ACC112 (cell line): ENCODE measurements around the gene RBM10.
A peak's percentile ranks its signal among the peaks of the same experiment; 100 is the strongest.

ENCODE experiments used
- H2AFZ ChIP-seq: fragments of 200-600 bp; sonication (generic); one replicate; pipeline ENCODE4 v1.6.0; 2017; ENCODE audit warnings: antibody characterized with exemption, low read length; ENCODE audit not compliant: unreplicated experiment
- H3K27ac ChIP-seq: fragments of 200-600 bp; sonication (generic); 2 replicates; pipeline ENCODE4 v1.5.1; 2014; ENCODE audit warnings: low read depth, mild to moderate bottlenecking, antibody characterized with exemption, low read length, moderate library complexity
- H3K27me3 ChIP-seq: fragments of 200-600 bp; sonication (generic); 2 replicates; pipeline ENCODE4 v1.6.1; 2014; ENCODE audit warnings: mild to moderate bottlenecking, antibody characterized with exemption, low read length, moderate library complexity, mixed read lengths; ENCODE audit not compliant: insufficient read depth
- H3K36me3 ChIP-seq: fragments of 200-600 bp; sonication (generic); 2 replicates; pipeline ENCODE4 v1.6.1; 2016; ENCODE audit warnings: mild to moderate bottlenecking, antibody characterized with exemption, low read length, moderate library complexity, mixed read lengths; ENCODE audit not compliant: insufficient read depth
- H3K4me1 ChIP-seq: fragments of 200-600 bp; sonication (generic); one replicate; pipeline ENCODE4 v1.6.1; 2016; ENCODE audit warnings: low read length, mixed read lengths; ENCODE audit not compliant: insufficient read depth, unreplicated experiment, control insufficient read depth
- H3K4me3 ChIP-seq: fragments of 200-600 bp; sonication (generic); 2 replicates; pipeline ENCODE4 v1.5.1; 2014; ENCODE audit warnings: mild to moderate bottlenecking, low read depth, low read length
- H3K79me2 ChIP-seq: fragments of 200-600 bp; sonication (generic); one replicate; pipeline ENCODE4 v1.6.0; 2016; ENCODE audit warnings: low read length; ENCODE audit not compliant: control insufficient read depth, unreplicated experiment, insufficient read depth

RBM10 gene

DNA sequence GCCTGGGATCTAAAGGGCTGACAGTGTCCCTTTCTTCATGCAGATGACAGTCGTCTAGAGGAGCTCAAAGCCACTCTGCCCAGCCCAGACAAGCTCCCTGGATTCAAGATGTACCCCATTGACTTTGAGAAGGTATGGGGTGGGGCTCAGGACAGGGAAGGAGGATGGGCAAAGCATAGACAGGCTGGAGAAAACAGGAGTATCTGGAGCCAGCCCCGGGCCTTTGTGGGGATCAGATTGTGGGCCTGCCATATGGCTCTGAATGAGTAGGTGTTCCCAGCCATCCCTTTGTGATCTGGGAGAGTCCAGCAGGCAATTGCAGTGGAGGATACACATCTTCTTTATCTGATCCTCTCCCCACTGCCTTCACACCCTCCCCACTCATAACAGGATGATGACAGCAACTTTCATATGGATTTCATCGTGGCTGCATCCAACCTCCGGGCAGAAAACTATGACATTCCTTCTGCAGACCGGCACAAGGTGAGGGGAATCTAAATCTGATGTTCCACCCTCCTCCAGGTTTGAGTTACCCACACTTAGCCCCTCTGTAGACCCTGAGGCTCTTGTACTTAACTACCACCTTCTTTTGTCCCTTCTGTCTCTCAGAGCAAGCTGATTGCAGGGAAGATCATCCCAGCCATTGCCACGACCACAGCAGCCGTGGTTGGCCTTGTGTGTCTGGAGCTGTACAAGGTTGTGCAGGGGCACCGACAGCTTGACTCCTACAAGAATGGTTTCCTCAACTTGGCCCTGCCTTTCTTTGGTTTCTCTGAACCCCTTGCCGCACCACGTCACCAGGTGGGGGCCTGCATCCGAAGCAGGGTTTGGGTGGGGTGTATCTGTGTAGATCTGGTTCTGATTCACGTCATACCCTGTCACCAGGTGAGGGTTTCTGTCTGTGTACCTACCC, 67.6 kb downstream of the RBM10 start:
- Histone ChIP-seq H3K27ac (no peak overlapping the region), H3K4me3 (no peak overlapping the region), H3K79me2 (peaks cover 2% of the 10 kb centered on the region), H3K36me3 (0 out of 2 replicates have a peak, but pooled peaks cover 9% of the 10 kb centered on the region), H3K27me3 (no peaks in the 10 kb centered on the region), H2AFZ (no peak overlapping the region), H3K4me1 (peaks cover 19% of the 10 kb centered on the region)

DNA sequence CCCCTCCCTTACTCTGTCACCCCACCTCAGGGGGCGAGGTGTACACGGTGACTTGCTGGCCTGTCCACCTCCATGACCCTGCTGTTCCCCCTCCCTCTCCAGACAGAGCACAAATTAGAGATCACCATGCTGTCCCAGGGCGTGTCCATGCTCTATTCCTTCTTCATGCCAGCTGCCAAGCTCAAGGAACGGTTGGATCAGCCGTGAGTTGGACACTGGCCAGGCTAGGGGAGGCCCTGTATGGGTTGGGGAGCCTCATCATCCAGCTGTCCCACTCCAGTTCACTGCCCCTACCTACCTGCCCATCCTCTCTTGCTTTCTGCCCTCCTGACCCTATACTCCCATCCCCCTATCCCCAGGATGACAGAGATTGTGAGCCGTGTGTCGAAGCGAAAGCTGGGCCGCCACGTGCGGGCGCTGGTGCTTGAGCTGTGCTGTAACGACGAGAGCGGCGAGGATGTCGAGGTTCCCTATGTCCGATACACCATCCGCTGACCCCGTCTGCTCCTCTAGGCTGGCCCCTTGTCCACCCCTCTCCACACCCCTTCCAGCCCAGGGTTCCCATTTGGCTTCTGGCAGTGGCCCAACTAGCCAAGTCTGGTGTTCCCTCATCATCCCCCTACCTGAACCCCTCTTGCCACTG, 69.5 kb downstream of the RBM10 start:
- H2AFZ ChIP-seq = no peak overlapping the region
- H3K4me3 ChIP-seq = no peak overlapping the region
- no peaks in the 10 kb centered on the region for H3K27me3 ChIP-seq
- 0 out of 2 replicates have a peak, but pooled peaks cover 9% of the 10 kb centered on the region for H3K36me3 ChIP-seq
- no peak overlapping the region for H3K27ac ChIP-seq
- peaks cover 12% of the 10 kb centered on the region for H3K79me2 ChIP-seq
- H3K4me1 ChIP-seq = peaks cover 19% of the 10 kb centered on the region

DNA sequence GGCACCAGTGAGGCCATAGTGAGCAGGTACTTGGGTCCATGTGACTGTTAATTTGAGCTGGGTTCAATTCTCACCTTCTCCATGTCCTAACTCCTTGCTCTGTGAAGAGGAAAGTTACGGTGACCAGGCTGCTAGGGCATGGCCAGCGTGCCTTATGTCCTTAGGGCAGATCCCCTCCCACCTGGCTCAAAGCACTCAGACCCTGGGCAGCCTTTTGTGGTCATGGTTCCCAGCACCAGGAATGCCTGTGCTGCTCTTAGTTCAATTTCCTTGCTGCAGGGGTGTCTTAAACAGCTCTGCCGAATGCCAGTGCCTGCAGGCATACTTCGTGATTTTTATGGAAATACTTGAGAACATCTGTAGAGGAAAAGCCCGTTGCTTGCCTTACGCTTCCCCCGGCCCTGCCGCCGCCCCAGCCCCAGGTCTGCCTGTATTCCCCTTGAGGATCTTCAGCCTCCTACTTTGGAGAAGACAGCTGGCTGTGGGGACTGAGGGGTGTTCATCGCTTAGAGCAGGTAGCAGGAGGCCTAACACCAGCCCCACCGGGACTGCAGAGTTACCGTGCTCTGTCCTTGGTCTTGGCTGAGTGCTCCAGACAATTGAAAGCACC, 70.4 kb downstream of the RBM10 start:
- H3K27me3 ChIP-seq = no peaks in the 10 kb centered on the region
- H2AFZ ChIP-seq = no peak overlapping the region
- H3K4me1 ChIP-seq = peaks cover 22% of the 10 kb centered on the region
- H3K27ac ChIP-seq = no peak overlapping the region
- no peak overlapping the region for H3K4me3 ChIP-seq
- 0 out of 2 replicates have a peak, but pooled peaks cover 5% of the 10 kb centered on the region for H3K36me3 ChIP-seq
- peaks cover 20% of the 10 kb centered on the region for H3K79me2 ChIP-seq

DNA sequence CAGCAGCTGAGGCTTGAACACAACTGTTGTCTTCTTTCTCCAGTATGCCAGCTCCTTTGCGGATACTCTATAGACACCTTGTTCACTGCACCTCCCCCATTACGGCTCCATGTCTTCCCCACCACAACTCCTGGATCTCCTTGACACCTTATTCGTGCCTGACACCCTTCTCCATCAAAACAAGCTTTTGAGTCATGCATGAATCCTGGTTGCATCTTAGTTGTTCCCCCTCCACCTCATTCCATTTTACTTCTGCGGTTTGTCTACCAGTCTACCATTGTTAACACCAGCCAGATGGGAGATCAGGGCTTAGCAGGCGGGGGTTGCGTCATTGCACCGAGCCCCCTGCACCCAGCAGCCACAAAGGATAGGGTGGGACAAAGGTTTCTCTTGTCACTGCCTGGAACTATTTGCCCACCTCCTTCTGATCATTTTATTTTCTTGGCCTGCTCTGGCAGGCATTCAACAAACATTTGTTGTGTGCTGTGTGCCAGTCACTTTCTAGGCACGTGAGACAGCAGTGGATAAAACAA, 71.4 kb downstream of the RBM10 start:
- Histone ChIP-seq H3K27ac (peak overlapping the region; percentile 93), H3K79me2 (peaks cover 31% of the 10 kb centered on the region), H3K36me3 (0 out of 2 replicates have a peak, but pooled peaks cover 5% of the 10 kb centered on the region), H3K4me1 (peaks cover 28% of the 10 kb centered on the region), H2AFZ (no peak overlapping the region), H3K27me3 (no peaks in the 10 kb centered on the region), H3K4me3 (no peak overlapping the region)

GRCh38 chrX:47217121-47217851, 72.3 kb downstream of the RBM10 start:
- peaks cover 39% of the 10 kb centered on the region for H3K79me2 ChIP-seq
- no peak overlapping the region for H2AFZ ChIP-seq
- H3K4me1 ChIP-seq = peaks cover 28% of the 10 kb centered on the region
- 0 out of 2 replicates have a peak, but pooled peaks cover 5% of the 10 kb centered on the region for H3K36me3 ChIP-seq
- peak overlapping the region; percentile 55 for H3K4me3 ChIP-seq
- H3K27ac ChIP-seq = peak overlapping the region; percentile 93
- H3K27me3 ChIP-seq = no peaks in the 10 kb centered on the region

GRCh38 chrX:47217852-47218279, 72.8 kb downstream of the RBM10 start:
- H3K4me1 ChIP-seq = peaks cover 28% of the 10 kb centered on the region
- H3K36me3 ChIP-seq = 0 out of 2 replicates have a peak, but pooled peaks cover 3% of the 10 kb centered on the region
- peaks cover 42% of the 10 kb centered on the region for H3K79me2 ChIP-seq
- H2AFZ ChIP-seq = peak overlapping the region; percentile 29
- no peaks in the 10 kb centered on the region for H3K27me3 ChIP-seq
- peak overlapping the region; percentile 93 for H3K27ac ChIP-seq
- peak overlapping the region; percentile 84 for H3K4me3 ChIP-seq

DNA sequence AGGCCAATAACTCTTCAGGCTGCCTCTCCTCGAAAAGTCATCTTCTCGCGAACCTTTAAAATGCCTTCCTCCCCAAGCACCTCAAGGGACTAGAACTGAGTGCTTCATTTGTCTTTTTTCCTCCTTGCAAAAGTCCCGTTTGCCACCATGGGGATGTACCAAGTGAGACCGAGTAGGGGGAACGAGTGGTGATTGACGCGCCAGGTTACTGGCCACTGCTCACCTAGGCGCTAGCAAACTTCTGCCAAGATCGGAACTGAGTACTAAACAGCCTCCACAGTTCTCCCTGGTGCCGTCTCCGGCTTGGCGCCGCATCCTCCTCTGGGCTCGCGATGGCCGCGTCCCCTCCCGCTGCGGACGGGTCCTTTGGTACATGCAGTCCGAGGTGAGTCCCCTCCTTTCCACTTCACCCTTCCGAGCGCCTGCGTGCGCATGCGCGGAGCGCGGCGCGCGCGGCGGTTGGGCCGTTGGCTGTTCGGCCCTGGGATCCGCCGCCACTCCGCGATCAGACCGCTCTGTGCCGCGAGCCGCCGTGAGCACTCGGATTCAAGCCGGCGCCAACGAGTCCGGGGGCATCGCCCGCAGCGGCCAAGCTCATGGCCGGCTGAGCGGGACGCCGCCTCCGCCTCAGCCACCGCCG, 73.4 kb downstream of the RBM10 start, which contains the start of gene CDK16:
Gene CDK16, plus strand, starts transcription at position 402 of the 640 bp plus-strand sequence. CDS start 4,877 bp downstream, outside the sequence.
- Histone ChIP-seq H3K4me1 (peaks cover 28% of the 10 kb centered on the region), H3K4me3 (peak within 1 kb of the TSS; percentile 84), H3K27ac (peak within 1 kb of the TSS; percentile 93), H3K79me2 (peaks cover 46% of the 10 kb centered on the region), H2AFZ (peak within 1 kb of the TSS; percentile 29), H3K27me3 (no peaks in the 10 kb centered on the region), H3K36me3 (no peaks in the 10 kb centered on the region)

GRCh38 chrX:47218920-47219815, 74.1 kb downstream of the RBM10 start:
- Histone ChIP-seq H3K27ac (peak overlapping the region; percentile 90), H3K4me3 (peak overlapping the region; percentile 84), H3K36me3 (no peaks in the 10 kb centered on the region; the same call in 1 of the 2 replicates), H3K79me2 (peaks cover 46% of the 10 kb centered on the region), H3K27me3 (no peaks in the 10 kb centered on the region), H2AFZ (no peak overlapping the region), H3K4me1 (peaks cover 28% of the 10 kb centered on the region)

DNA sequence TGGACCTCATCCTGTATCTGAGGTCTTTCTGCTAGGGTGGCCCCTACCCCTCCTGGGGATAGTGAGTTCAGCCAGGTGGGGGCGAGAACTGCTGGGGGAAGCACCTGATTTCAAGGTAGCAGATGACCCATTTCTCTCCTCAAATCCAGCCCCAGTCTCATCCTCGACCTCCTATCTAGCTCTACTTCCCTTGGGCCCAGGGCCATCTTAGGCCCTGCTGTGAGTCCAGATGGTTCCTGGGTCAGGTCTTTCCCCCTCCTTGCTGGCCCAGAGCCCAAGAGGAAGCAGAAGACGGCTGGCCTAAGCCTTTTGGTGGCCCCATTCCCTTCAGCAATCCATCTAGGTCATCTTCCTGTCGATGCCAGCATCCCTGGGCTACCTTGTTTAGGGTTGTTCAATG, 76.7 kb downstream of the RBM10 start:
- H3K4me3 ChIP-seq = no peak overlapping the region
- no peak overlapping the region for H3K27ac ChIP-seq
- no peak overlapping the region for H2AFZ ChIP-seq
- no peaks in the 10 kb centered on the region for H3K27me3 ChIP-seq
- peaks cover 17% of the 10 kb centered on the region for H3K4me1 ChIP-seq
- H3K79me2 ChIP-seq = peaks cover 46% of the 10 kb centered on the region
- H3K36me3 ChIP-seq = no peaks in the 10 kb centered on the region; the same call in 1 of the 2 replicates
